ENCODE data around the gene DEPDC5.

- TF ChIP-seq CTCF (IDR thresholded peaks at IDR 0.05) (no peak), EZH2phosphoT487 (IDR thresholded peaks at IDR 0.05) (no peak), EZH2 (IDR thresholded peaks at IDR 0.05) (no peak)
Measured at GRCh38 chr22:31876156-31876920, 122.5 kb downstream of the DEPDC5 start.

All from neural progenitor cell (in vitro differentiated cells).